Pancreas (tissue), 10 donors: ENCODE results near the gene ABCA6. TPM values are rescaled to one million over a fixed set of nuclear protein-coding genes. Genes with fewer than 3 reads are reported as not detected.

Experiments
- ATAC-seq, 4 donors: fragments of 200-7000 bp; cut with Tn5 transposase; one replicate each; pipeline versions ENCODE4 v1.8.0 to v1.9.1; 2020; ENCODE audit warnings: mild to moderate bottlenecking in 4 of 4, moderate library complexity in 4 of 4
- DNase-seq, 6 donors: peaks; one replicate each; pipeline ENCODE4 v3.0.0-alpha.2; 2020
- FAIRE-seq: peaks from 2 replicates; lab custom pipeline; 2012; peaks lifted over from hg19 to GRCh38; lab: Jason Lieb, UNC
- H3K27ac ChIP-seq, 4 donors: fragments of 200-600 bp; sonication (generic); 1 replicate in 3 of 4; 2 replicates in 1 of 4; pipeline versions ENCODE4 v1.5.0 to v1.8.0; 2020
- H3K27me3 ChIP-seq, 4 donors: fragments of 200-600 bp; one replicate each; pipeline ENCODE4 v1.8.0; 2021
- H3K36me3 ChIP-seq, 3 donors: fragments of 200-600 bp; sonication (generic) in 1 of 3; one replicate each; pipeline versions ENCODE4 v1.5.0 to v1.8.0; 2020 to 2021
- H3K4me1 ChIP-seq, 3 donors: fragments of 200-600 bp; one replicate each; pipeline ENCODE4 v1.8.0; 2021
- H3K4me3 ChIP-seq, 4 donors: fragments of 200-600 bp; sonication (generic) in 2 of 4; one replicate each; pipeline versions ENCODE4 v1.5.0 to v1.8.0; 2020 to 2021
- H3K9me3 ChIP-seq, 4 donors: fragments of 200-600 bp; one replicate each; pipeline ENCODE4 v1.8.0; 2021
- CTCF ChIP-seq, 4 donors: fragments of 200-600 bp; sonication (generic) in 3 of 4; IDR thresholded peaks; one replicate each; pipeline versions ENCODE4 v1.5.0 to v1.8.0; 2021; ENCODE audit warnings: antibody characterized with exemption in 4 of 4
- WGBS, 2 donors: extraction: QIAGEN DNeasy Blood & Tissue Kit; methylation state at CpG; one replicate each; pipeline ENCODE4 v1.1.7; 2013; 5-methylcytosine and 5-hydroxymethylcytosine counted together
- intact Hi-C, 3 donors: fragments of 100-400 bp; cut with DNase I; formaldehyde crosslinking; loops; one replicate each; pipeline versions ENCODE4 v1.11.1 to v1.14.2; 2022
- polyA plus RNA-seq, 2 donors: library from polyadenylated mRNA; stranded (reverse); fragments of 200-250 nt; gene quantifications; one replicate each; pipeline ENCODE4 v1.2.3, GENCODE V29; 2013
- total RNA-seq, 6 donors: library from RNA; stranded (reverse); fragmentation: NEBNext Ultra II Directional in 4 of 6; extraction: Animal tissue kit (Norgen Biotek cat#: 25700) in 4 of 6; gene quantifications; one replicate each; pipeline versions ENCODE4 v1.2.1 to v1.2.4, GENCODE V29; 2021 to 2023
- donor health status: healthy with polysubstance abuse.
- donor health status: DM: no; HTN: no; CAD: no; lungs with moderate emphysema.
- donor health status: DM: no; HTN: no; CAD: no.
- donor health status: control.
- donor health status: control.
- donor health status: Bipolar disorder and iron deficiency.
- donor health status: DM: yes; HTN: yes; CAD: no.
- donor health status: DM: no; HTN: no; CAD: no.
- donor health status: DM: no; HTN: no; CAD: no.
- donor health status: DM: yes; HTN: yes; CAD: no.

The ABCA6 gene
- total and polyA plus RNA-seq, 8 donors: 0.85 to 11.0 (median 4.1) TPM

GRCh38 chr17:69056179-69056823 lies 85.4 kb downstream of the ABCA6 start:
- Histone ChIP-seq H3K4me3 (no peak overlapping the region), H3K27me3 (no peaks in the 10 kb centered on the region), H3K9me3 (no peaks in the 10 kb centered on the region), H3K27ac (no peak overlapping the region), H3K4me1 (peaks cover 0 to 12% (median 1%) of the 10 kb centered on the region in 3 donors), H3K36me3 (no peaks in the 10 kb centered on the region)
- intact Hi-C loops: no loop called here
- FAIRE-seq: no peak
- no peak for DNase-seq
- TF ChIP-seq CTCF (IDR thresholded peaks at IDR 0.05): no peak
- WGBS, 2 donors: 74 to 85% methylated on average over 3 of the region's 3 CpGs
- ATAC-seq: no peak

DNA sequence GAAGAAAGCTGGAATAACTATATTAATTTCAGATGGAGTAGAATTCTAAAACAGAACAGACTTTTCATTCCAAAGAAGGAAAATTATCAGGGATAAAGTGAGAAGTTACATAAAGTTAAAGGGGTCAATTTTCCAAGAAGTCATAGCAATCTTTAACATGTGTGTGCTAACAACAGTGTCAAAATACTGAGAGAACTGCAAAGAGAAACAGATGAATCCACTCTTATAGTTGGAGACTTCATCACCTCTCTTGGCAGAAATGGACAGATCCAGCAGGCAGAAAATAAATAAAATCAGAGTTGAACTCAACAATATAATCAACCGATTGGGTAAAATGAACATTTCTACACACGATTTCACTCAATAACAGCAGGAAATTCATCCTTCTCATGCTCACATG lies 86.4 kb downstream of the ABCA6 start:
- DNase-seq (no peak), ATAC-seq (no peak), FAIRE-seq (no peak)
- intact Hi-C loops: no loop called here
- 87 to 92% methylated on average over 2 of the region's 2 CpGs for WGBS, 2 donors
- no peak overlapping the region for H3K4me3 ChIP-seq
- no peak for TF ChIP-seq CTCF (IDR thresholded peaks at IDR 0.05)
- no peaks in the 10 kb centered on the region for H3K9me3 ChIP-seq
- H3K36me3 ChIP-seq: no peaks in the 10 kb centered on the region
- H3K4me1 ChIP-seq: peaks cover 0 to 19% (median 5%) of the 10 kb centered on the region in 3 donors
- H3K27ac ChIP-seq: no peak overlapping the region
- no peaks in the 10 kb centered on the region for H3K27me3 ChIP-seq

DNA sequence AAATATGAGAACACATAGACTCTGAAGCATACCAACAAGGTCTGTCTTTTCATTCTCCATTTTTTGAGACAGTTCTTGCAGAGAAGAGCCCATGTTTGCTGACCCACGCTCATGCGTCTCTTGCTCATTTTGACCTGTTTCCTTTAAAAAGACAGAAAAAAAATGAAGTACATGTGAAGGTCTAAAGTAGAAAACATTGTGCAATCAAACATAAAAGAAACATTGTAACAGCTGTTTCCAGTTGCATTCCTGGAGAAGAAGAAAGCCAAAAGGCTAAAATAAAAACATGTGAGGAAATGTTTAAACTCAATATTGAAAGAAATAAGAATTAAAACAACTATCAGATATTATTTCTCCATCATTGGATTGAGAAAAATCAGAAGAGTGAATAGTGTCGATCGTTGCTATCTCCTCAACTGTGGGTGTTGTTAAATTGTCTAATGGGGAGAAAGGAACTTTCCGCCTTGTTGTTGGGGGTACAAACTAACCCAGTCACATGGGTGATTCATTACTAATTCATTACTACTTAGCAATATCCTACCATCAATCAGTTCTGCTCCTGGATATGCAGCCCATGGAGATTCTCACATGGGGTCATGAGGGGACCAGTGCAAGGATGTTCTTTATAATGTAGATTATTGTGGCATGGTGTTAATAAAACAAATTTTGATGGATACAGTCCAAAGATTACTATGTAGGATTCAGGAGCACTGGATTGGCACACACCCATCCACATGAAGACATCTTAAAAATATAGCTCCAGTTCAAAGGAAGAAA lies 90.5 kb downstream of the ABCA6 start:
- Histone ChIP-seq H3K9me3 (no peaks in the 10 kb centered on the region), H3K36me3 (no peaks in the 10 kb centered on the region), H3K27ac (no peak overlapping the region), H3K4me3 (no peak overlapping the region), H3K4me1 (peaks cover 7 to 39% (median 20%) of the 10 kb centered on the region in 3 donors), H3K27me3 (no peaks in the 10 kb centered on the region)
- DNase-seq: no peak
- no peak for FAIRE-seq
- intact Hi-C loops: no loop called here
- TF ChIP-seq CTCF (IDR thresholded peaks at IDR 0.05): no peak
- 77 to 81% methylated on average over 5 of the region's 5 CpGs for WGBS, 2 donors
- ATAC-seq: no peak

DNA sequence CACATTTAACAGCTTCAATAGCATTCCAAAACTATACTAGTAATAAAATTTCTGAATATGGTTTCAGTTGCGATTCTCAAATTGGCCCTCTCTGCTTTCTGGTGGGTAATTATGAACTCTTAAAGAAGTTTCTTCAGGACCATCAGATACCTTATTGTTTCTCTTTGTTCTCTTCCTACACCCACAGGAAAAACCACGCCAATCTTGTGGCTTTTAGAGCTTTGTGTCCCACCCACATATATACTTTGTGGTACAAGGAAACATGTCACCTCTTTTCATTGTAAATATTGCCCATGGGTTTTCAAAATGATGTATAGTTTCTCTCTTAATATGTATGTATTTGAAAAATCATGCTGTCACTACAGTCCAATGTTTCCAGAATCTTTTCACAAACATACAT lies 93.1 kb downstream of the ABCA6 start:
- Histone ChIP-seq H3K27ac (peak overlapping the region in 3 of 4 donors; percentile 29 to 86 (median 81)), H3K4me3 (no peak overlapping the region), H3K4me1 (peaks cover 7 to 39% (median 20%) of the 10 kb centered on the region in 3 donors), H3K9me3 (no peaks in the 10 kb centered on the region), H3K36me3 (no peaks in the 10 kb centered on the region), H3K27me3 (no peaks in the 10 kb centered on the region)
- WGBS, 2 donors: 98 to 99% methylated on average over 2 of the region's 2 CpGs
- TF ChIP-seq CTCF (IDR thresholded peaks at IDR 0.05): no peak
- FAIRE-seq (no peak), ATAC-seq (no peak), DNase-seq (no peak)
- intact Hi-C loops: no loop called here
